Measurements from ENCODE around the gene FAM117A.

DNA sequence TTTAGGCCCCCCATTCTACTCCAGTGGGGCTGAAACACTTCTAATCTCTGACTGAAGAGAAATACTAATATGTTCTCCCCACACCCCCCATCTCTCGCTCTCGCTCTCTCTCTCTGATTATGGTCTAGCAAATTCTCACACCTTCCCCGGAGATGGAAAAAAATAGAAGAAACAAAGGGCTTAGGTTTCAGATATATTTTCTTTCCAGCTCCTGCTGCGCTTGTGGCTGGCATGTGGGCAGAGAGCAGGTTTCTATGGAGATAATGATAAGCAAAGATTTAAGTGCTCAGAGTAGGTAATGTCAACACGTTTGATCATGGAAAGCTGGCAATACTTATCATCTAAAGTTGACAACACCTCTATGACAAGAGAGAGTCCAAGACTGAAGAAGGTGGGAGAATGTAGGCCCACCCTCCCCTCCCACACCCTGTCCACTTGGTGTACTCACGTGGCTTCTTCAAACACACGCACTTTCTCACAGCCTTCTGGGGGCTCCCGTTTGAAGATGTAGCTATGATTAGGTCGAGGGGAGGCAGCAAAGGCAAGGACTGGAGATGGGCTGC, 48.1 kb downstream of the FAM117A start:
- TF ChIP-seq, protein P1, sequence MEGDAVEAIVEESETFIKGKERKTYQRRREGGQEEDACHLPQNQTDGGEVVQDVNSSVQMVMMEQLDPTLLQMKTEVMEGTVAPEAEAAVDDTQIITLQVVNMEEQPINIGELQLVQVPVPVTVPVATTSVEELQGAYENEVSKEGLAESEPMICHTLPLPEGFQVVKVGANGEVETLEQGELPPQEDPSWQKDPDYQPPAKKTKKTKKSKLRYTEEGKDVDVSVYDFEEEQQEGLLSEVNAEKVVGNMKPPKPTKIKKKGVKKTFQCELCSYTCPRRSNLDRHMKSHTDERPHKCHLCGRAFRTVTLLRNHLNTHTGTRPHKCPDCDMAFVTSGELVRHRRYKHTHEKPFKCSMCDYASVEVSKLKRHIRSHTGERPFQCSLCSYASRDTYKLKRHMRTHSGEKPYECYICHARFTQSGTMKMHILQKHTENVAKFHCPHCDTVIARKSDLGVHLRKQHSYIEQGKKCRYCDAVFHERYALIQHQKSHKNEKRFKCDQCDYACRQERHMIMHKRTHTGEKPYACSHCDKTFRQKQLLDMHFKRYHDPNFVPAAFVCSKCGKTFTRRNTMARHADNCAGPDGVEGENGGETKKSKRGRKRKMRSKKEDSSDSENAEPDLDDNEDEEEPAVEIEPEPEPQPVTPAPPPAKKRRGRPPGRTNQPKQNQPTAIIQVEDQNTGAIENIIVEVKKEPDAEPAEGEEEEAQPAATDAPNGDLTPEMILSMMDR (IDR thresholded peaks at IDR 0.05), result no peak
- no peak for TF ChIP-seq POLR2A (IDR thresholded peaks at IDR 0.05)
